GM10266 (cell line): ENCODE measurements around the gene SWAP70.

Source experiments
- DNase-seq: peaks from one replicate; pipeline ENCODE4 v3.0.0; 2012; ENCODE audit errors: extremely low spot score
- TF ChIP-seq, protein P1 (sequence below): IDR thresholded peaks from 2 replicates; pipeline ENCODE4 v1.5.1; 2012; ENCODE audit warnings: mild to moderate bottlenecking, low read depth; ENCODE audit not compliant: control insufficient read depth, insufficient read depth; ENCODE audit errors: missing control alignments

SWAP70 gene

DNA sequence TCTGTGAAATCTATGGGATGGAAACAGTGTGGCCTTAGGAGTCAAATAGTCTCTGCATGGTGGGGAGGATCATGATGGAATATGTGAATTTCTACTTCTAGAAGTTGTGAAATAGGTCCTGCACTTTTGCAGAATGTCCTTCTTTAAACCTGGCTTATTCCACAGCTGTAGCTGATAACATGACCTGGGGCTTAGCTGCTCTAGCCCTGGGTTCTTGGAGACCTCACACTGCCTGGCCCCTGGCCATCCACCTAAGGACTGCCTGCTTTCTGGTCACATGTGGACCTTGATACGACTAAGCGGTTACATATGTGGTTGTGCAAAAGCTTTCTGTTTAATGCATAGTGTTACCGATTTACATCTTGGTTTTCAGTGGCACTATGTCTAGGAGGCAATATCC is 88.2 kb downstream of the SWAP70 start:
- TF ChIP-seq, protein P1, sequence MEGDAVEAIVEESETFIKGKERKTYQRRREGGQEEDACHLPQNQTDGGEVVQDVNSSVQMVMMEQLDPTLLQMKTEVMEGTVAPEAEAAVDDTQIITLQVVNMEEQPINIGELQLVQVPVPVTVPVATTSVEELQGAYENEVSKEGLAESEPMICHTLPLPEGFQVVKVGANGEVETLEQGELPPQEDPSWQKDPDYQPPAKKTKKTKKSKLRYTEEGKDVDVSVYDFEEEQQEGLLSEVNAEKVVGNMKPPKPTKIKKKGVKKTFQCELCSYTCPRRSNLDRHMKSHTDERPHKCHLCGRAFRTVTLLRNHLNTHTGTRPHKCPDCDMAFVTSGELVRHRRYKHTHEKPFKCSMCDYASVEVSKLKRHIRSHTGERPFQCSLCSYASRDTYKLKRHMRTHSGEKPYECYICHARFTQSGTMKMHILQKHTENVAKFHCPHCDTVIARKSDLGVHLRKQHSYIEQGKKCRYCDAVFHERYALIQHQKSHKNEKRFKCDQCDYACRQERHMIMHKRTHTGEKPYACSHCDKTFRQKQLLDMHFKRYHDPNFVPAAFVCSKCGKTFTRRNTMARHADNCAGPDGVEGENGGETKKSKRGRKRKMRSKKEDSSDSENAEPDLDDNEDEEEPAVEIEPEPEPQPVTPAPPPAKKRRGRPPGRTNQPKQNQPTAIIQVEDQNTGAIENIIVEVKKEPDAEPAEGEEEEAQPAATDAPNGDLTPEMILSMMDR, result no peak
- DNase-seq, result no peak

DNA sequence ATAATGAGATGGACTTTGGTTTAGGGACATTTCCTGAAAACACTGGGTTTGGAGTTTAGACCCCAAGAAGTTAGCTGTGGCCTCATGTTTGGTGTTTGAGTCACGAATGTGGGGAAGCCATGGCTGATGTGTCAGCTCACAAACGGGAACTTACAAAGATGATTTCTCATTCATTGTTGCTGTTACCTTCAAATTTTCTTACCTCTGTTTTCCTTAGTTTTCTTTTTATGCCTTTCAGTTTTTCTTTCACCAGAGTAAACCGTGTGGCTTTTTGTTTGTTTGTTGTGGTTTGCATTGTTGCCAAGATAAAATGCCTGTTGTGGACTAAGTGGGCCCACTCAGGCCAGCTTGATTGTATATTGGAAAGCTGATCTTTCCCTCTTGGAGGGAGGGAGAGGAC is 89.1 kb downstream of the SWAP70 start:
- TF ChIP-seq, protein P1, result no peak
- DNase-seq, result no peak

DNA sequence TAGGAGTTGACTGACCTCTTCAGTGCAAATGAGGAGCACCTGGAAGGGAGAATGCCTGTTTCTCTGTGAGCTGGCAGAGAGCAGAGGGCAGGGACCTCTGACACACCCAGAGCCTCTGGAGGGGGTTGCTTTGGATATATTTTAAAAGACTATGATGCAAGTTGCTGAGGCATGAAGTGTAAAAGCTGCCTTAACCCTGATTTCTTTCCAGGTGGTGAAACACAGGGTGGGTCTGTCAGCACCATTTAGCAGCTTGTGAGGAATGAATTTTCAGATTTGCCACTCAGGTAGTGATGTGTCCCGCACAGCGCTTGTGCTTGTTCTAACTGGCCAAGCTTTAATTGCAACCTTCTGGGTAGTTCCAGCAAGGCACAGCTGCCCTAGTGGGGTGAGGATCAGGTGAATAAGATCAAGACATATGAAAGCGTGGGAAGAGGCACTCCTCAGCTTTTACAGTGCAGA is 90.2 kb downstream of the SWAP70 start:
- TF ChIP-seq, protein P1, result no peak
- no peak for DNase-seq

DNA sequence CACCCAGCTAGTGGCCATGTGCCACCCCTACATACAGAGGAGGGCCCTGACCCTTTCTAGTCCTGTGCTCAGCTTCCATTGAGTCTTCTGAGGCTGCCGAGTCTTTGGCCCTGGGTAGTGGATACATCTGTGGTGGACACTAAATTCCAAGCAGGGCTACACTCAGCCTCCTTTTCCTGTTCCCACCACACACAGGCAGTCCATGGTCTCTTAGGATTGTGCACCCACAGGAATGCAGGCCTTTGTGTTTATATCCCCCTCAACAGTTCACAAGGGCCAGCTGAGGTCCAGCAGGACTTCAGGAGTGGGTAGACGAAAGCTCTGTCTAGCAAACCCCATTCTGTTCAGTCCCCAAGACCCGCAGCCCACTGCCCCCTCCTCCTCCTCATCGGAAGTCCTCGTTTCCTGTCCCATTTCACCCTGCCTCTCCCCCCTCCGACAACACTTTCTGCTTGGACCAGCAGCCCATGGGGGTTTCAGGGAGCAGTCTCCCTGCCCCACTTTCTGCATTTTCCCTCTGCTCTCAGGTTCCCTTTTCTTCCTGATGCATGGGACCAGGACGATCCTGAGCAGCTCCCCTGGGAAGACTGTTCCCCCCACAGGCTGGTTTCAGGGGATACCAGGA is 91.8 kb downstream of the SWAP70 start:
- TF ChIP-seq, protein P1, result no peak
- DNase-seq, result no peak

GRCh38 chr11:9756461-9756860 is 92.6 kb downstream of the SWAP70 start:
- no peak for DNase-seq
- TF ChIP-seq, protein P1, result no peak

DNA sequence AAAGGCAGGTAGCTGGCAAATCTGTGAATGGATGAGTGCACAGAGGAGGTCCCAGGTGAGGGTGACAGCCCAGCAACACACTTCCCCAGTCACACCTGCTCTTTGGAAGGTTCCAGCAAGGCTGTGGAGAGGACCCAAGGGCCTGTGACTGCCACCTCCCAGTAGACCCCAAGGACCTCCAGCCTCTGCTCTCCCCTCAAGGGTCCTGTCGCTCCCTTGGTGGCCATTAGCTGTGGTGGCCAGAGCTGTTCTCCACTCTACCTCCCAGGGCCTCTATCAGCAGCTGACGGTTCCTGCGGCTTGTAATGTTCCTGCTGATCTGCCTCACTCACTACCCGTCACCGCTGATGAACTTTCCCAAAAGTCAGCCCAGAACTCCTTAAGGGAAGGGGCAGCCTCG is 93.0 kb downstream of the SWAP70 start:
- no peak for DNase-seq
- TF ChIP-seq, protein P1, result no peak

DNA sequence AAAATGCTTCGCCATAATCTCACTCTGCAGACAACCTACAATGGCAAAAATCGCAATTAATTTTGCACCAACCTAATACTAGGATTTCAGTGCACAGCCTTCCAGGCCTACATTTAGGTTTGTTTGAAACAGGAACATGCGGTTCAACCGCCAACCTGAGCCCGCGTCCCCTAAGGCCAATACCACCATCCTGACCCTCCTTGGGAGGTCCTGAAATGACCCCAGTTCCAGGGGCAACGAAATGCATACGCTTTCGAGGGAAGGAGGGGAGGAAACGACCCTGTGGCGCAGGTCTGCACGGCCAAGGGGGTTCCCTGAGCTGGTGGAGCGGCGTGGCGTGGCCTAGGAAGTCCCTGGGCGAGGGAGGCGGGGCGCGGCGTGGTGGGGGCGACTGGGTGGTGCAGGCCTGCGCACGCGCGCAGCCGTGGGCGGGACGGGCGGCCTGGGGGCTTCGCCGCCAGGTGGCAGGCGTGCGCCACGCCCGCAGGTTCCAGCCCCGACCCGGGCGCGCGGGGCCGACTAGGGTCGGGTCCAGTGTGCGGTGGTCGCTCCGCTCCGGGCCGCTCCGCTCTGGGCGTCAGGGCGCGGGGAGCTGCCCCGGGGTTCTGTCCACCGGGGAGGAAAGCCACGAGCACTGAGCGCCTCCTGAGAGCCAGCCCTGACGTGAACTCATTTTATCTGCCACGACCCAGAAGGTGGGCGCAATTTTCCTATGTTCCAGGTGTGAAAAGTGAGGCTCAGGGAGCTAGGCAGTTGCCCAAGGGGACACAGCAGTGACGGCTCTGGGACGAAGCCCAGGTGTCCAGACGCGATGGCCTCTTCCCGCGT is 94.1 kb downstream of the SWAP70 start:
- peak; percentile 97 for DNase-seq
- TF ChIP-seq, protein P1, result peak; percentile 92
